Measurements from ENCODE around the gene POGZ.

POGZ gene

GRCh38 chr1:151372058-151372934 lies 87.0 kb downstream of the POGZ start, which contains the start of gene SELENBP1:
Gene SELENBP1, minus strand, starts transcription at chr1:151372705. Its CDS starts 64 bp downstream, at chr1:151372641.
- no peak for DNase-seq (ENCODE audit: low read depth in 3 of 3, low spot score in 1 of 3)

DNA sequence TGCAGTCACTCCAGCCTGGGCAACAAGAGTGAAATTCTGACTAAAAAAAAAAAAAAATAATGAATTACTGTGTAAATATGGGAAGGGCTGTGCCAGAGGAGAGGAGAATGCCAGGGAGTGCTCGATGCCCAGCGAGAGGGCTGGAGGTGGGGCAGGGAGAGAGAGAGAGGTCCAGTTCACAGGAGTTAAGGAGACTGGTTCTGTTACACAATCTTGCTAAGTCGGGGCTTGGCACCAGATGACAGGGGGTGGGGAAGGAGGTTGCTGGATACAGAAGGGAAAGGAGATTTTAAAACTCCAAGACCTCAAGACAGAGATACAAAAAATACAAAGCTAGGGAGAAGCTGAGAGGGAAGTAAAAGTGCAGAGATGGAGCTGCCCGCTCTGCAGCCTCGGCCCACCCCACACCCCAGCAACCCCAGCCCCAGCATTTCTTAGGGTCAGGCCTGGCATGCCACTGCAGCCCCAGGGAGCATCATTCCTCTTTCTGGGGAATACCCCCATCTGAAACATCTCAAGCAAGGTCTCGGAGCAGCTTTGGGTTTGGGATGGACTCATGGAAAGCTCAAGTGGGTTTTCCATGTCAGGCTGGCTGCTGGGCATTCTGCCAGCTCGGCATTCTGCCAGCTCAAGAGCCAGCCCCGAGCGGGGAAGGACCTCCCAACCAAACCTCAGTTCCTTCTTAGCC lies 87.8 kb downstream of the POGZ start:
- no peak for DNase-seq (ENCODE audit: low read depth in 3 of 3, low spot score in 1 of 3)

GRCh38 chr1:151370211-151370911 lies 88.9 kb downstream of the POGZ start:
- DNase-seq (ENCODE audit: low read depth in 3 of 3, low spot score in 1 of 3), result no peak

- no peak for DNase-seq (ENCODE audit: low read depth in 3 of 3, low spot score in 1 of 3)
Observed at GRCh38 chr1:151369621-151370048, 89.7 kb downstream of the POGZ start.

DNA sequence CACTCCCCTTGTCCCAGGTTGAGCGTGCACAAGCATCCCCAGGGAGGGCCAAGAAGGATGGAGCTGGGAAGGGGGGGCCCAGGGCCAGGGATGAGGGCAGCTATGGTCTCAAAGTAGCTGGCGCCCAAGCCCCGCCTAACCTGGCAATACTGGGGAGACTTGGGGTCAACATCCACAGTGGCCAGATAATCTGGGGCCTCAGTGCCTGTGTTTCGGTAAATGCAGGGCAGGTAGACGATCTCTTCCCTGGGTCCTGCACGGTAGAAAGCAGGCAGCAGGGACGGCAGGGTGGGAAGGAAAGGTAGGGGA lies 90.0 kb downstream of the POGZ start:
- no peak for DNase-seq (ENCODE audit: low read depth in 3 of 3, low spot score in 1 of 3)

GRCh38 chr1:151368393-151369301 lies 90.6 kb downstream of the POGZ start:
- DNase-seq (ENCODE audit: low read depth in 3 of 3, low spot score in 1 of 3), result no peak

DNA sequence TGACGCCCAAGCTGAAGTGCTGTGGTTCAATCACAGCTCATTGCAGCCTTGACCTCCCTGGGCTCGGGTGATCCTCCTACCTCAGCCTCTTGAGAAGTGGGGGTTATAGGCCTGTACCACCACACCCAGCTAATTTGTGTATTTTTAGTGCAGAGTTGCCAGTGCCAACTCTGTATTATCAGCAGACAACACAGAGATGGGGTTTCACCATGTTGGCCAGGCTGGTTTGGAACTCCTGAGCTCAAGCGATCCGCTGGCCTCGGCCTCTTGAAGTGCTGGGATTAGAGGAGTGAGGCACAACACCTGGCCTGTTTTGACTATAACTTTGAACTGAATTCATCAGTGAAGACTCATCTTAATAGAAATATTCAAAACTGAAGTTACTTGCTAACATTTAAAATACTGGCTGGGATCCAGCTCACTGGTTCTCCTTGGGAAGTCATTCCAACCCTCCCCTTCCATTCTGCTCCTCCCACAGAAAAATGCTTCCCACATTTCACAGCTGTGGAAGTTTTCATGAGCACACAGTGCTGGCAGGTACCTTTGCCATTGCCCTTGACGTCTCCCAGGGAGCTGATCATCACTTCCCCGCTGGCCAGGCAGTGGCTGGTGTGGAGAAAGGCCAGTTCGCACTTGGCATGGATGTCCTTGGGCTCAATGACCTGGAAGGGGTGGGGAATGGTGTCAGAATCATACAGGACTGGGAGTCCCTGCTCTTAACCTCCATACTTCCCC lies 91.5 kb downstream of the POGZ start:
- DNase-seq (ENCODE audit: low read depth in 3 of 3, low spot score in 1 of 3), result no peak

GRCh38 chr1:151364996-151365395 lies 94.3 kb downstream of the POGZ start:
- no peak for DNase-seq (ENCODE audit: low read depth in 3 of 3, low spot score in 1 of 3)

- DNase-seq (ENCODE audit: low read depth in 3 of 3, low spot score in 1 of 3), result no peak
Observed at GRCh38 chr1:151362308-151363155, 96.8 kb downstream of the POGZ start.

GRCh38 chr1:151361883-151362282 lies 97.4 kb downstream of the POGZ start:
- no peak for DNase-seq (ENCODE audit: low read depth in 3 of 3, low spot score in 1 of 3)

GRCh38 chr1:151356696-151357095 lies 102.6 kb downstream of the POGZ start:
- DNase-seq (ENCODE audit: low read depth in 3 of 3, low spot score in 1 of 3), result no peak
